Panc1 (cell line): ENCODE measurements around the gene KCNJ12.
"Not testable (repeated sequence)": the region's sequence is repeated elsewhere in the genome, so short reads cannot be mapped to it uniquely, and the experiment has no call there.

Experiments used
- POLR2AphosphoS5 ChIP-seq: IDR thresholded peaks from 2 replicates; pipeline ENCODE4 v1.6.1; 2012; ENCODE audit warnings: mild to moderate bottlenecking, low read depth, low read length, moderate library complexity
- TCF7L2 ChIP-seq: IDR thresholded peaks from 2 replicates; pipeline ENCODE4 v1.6.1; 2011; ENCODE audit warnings: mild to moderate bottlenecking, low read depth, low read length, inconsistent platforms
- TF ChIP-seq, protein P1 (sequence below): fragments of 450-650 bp; IDR thresholded peaks from 2 replicates; pipeline ENCODE4 v1.5.1; 2017; ENCODE audit warnings: mild to moderate bottlenecking

DNA sequence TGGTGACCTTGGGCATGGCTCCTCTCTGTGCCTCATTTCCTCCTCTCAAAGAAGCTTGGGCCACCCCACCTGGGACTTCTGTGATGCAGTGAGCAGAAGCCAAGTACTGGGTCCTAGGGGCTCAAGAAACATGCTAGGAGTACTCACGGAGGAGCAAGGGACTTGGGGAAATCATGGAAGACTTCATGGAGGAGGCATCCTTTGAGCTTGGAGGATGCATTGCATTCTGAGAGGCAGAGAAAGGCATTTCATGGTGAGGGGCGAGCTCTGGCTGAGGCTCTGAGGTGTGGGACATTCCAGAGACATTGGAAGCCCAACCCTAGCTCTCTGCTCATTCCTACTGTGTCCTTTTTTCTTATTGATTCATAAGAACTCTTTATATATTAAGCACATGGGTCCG lies 26.8 kb downstream of the KCNJ12 start:
- not testable (repeated sequence) for TF ChIP-seq POLR2AphosphoS5, TCF7L2
- TF ChIP-seq, protein P1, sequence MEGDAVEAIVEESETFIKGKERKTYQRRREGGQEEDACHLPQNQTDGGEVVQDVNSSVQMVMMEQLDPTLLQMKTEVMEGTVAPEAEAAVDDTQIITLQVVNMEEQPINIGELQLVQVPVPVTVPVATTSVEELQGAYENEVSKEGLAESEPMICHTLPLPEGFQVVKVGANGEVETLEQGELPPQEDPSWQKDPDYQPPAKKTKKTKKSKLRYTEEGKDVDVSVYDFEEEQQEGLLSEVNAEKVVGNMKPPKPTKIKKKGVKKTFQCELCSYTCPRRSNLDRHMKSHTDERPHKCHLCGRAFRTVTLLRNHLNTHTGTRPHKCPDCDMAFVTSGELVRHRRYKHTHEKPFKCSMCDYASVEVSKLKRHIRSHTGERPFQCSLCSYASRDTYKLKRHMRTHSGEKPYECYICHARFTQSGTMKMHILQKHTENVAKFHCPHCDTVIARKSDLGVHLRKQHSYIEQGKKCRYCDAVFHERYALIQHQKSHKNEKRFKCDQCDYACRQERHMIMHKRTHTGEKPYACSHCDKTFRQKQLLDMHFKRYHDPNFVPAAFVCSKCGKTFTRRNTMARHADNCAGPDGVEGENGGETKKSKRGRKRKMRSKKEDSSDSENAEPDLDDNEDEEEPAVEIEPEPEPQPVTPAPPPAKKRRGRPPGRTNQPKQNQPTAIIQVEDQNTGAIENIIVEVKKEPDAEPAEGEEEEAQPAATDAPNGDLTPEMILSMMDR, result not testable (repeated sequence)
